Right ventricle myocardium inferior (tissue), 1 donor: ENCODE results near the gene HS6ST3. TPM values are rescaled to one million over a fixed set of nuclear protein-coding genes. Genes with fewer than 3 reads are reported as not detected.

Source experiments
- ATAC-seq: fragments of 200-7000 bp; cut with Tn5 transposase; one replicate; pipeline ENCODE4 v1.9.1; 2020; ENCODE audit warnings: mild to moderate bottlenecking, moderate library complexity
- DNase-seq: peaks from one replicate; pipeline ENCODE4 v3.0.0; 2021; ENCODE audit errors: missing footprints
- intact Hi-C: fragments of 100-400 bp; cut with DNase I; formaldehyde crosslinking; loops from one replicate; pipeline ENCODE4 v1.11.0; 2022
- total RNA-seq: library from RNA; stranded (reverse); fragmentation: NEBNext Ultra II Directional; extraction: Animal tissue kit (Norgen Biotek cat#: 25700); gene quantifications from one replicate; pipeline ENCODE4 v1.2.1, GENCODE V29; 2021
- donor health status: DM: no; HTN: yes; CAD: no; lungs with severe emphysema.

HS6ST3 gene
- total RNA-seq, 1 donor from 2014 or later: 1.4 TPM

DNA sequence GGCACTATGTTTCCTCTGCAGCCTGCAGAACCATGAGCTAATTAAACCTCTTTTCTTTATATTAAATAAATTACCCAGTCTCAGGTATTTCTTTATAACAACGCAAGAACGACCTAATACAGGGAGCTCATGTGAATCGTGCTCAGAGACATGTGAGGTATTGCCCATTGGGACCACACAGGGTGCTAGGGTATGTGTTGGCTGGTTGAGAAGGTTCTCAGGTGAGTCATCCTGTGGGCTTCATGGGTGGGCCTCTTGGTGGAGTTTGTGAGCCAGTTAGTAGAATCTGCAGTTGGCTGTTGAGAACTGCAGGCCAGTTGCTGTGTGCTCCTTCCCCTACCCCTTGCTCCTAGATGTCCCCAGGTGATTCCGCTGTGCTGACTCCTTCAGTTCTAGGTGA, 163.0 kb downstream of the HS6ST3 start:
- intact Hi-C loops: no loop called here
- no peak for ATAC-seq
- DNase-seq: no peak

DNA sequence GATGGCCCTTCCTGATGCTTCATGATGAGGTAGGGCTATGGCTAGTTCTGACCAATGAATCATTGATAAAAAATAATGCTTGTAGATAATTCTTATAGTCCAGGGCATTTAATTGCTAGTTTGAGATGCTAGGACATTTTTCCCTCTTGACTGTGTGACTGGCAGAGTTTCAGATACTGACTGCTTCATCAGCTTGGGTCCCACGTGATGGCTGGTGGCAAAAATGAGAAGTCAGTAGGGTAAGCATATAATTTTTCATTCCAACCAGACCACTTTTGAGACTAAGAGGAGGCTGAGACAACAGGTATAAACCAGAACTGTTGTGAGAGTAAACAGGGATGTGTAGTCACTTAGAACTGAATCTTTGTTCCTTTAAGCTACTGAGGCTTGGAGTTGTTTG, 183.3 kb downstream of the HS6ST3 start:
- intact Hi-C loops: no loop called here
- DNase-seq: no peak
- no peak for ATAC-seq

DNA sequence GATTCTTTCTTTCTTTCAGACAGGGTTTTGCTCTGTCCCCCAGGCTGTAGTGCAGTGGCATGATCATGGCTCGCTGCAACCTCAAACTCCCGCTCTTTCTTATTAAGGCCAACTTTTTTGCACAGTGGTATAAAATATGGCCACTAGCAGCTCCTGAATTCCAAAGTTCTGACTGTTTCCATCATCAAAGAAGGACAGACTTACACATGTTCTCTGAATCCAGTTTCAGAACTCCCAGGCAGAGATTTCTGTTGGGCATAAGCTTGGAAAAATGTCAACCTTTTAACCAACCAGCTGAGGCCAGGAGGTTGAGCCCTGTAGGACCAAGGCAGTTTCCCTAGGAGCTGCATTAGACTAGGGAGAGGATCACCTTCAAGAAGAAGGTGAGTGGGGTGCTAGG, 184.1 kb downstream of the HS6ST3 start:
- DNase-seq (no peak), ATAC-seq (no peak)
- intact Hi-C loops: no loop called here

DNA sequence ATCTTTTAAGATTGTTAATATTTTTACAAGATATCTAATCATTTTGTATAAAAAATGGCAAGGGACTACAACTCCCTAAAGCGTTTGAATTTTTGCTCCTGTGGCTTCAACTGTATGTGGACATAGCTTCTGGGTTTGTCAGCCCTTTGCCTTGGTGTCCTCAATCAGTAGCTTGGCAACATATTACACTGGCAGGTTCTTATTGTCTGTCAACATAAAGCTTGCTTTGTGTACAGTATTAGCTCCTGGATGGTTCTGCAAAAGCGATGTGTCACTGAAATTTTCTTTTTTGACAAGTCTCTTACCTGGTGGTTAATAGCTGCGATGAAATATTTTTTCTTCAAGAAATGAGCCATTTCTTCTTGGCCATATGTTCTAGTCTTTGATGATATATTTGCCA, 190.0 kb downstream of the HS6ST3 start:
- ATAC-seq (no peak), DNase-seq (no peak)
- intact Hi-C loops: no loop called here

DNA sequence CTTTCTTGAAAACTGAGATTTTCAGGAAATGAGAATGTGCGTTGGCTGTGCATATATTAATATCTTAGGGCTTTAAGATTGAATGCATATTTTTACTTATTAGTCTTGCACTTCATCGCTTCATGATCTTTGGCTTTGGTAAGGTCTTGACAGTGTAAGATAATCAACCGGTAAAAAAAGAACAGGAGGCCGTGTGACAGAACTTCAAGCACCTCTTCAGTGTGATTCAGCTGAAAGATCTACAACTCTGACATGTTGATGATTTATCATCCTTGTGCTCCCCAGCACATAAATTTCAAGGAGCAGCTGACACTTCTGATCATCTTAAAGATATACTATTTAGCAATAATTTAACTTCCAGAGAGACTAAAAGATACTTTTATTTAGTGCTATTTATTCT, 195.1 kb downstream of the HS6ST3 start:
- intact Hi-C loops: no loop called here
- no peak for ATAC-seq
- DNase-seq: no peak

DNA sequence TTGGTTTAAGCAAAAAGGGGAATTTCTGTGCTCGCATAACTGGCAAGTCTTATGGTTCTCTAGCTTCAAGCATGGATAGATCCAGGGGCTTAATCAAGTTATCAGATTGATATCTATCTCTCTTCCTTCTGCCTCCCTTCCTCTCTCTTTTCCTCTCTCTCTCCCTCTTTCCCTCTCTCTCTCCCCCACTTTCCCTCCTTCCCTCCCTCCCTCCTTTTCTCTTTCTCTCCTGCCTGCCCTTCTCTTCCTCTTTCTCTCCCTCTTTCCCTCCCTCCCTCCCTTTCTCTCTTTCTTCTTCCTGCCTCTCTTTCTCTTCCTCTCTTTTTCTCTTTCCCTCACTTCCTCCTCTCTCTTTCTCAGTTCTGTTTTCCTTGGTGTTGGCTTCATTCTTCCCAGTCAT, 195.8 kb downstream of the HS6ST3 start:
- ATAC-seq: no peak
- intact Hi-C loops: no loop called here
- no peak for DNase-seq

DNA sequence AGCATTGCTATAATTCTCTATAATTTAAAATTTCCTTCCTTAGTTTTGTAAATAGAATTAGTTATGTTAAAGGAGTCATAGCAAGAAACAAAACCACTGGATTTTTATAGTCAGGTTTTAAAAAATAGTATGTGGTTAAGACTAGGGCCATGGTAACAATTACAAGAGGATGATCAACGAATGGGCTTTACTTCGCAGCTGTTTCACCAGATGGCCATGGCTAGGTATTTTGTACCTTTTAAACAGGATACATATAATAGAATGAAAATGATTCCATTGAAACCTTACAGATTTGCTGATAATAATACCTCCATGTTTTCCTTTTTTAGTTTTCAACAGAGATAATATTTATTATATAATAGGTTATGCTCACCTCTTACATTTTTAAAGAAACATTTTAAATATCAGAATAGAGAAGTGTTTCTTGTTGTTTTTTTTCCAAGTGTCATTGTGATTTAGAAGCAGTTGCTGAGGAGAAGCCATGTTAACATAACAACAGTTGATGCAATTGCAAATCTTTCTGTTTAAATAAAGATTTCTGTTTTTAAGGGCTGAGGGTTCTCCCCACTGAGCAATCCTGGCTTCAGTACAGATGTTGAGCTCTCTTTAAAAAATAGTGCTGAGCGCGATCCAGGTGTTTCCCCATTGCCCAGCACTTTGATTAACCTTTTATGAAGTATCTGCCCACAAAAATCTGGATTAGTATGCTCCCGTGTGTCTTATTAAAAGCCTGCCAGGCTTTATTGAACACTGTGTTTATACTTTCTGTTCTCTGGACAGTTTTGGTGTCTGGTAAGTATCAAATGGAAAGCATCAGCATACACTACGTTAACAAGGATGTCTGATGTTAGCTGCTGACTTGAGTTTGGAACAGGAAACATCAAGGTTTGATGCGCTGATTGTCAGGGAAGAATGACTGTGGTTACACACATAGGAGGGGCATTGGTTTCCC, 205.3 kb downstream of the HS6ST3 start:
- no peak for ATAC-seq
- no peak for DNase-seq
- intact Hi-C loops: no loop called here

DNA sequence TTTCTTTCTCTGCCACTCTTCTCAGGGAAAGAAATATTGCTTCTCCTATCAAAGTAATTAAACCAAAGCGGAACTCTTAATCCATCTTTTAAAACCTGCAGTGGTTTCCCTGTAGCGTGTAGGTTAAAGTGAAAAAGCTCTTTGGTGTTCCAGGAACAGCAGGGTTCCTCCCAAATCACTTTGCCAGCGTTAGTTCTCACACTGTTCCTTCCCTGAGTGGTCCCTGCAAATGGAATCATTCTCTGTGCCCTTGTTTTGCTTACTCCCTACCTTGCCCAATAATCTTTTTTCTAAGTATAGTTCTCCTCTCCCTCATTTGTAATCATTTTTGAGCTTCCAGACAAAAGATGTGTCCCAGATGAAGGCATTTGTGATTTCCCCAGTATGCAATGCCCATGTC, 207.5 kb downstream of the HS6ST3 start:
- intact Hi-C loops: no loop called here
- no peak for ATAC-seq
- no peak for DNase-seq

DNA sequence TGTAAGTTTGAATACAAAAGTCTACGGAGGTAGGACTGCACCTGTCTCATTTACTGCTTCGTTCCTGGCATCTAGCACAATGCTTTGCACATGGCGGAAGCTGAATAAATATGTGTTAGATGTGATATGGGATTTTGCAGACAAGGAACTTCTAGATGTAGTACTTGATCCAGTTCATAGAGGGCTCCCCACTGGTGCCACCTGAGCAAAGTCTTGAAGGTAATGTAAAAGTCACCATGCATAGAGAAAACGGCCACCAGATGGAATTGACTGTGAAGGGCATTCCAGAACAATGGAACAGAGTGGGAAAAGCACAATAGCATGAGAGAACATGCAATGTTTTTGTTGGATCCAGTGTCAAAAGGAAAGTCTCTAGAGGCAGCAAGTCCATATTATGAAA, 209.3 kb downstream of the HS6ST3 start:
- ATAC-seq (no peak), DNase-seq (no peak)
- intact Hi-C loops: no loop called here

DNA sequence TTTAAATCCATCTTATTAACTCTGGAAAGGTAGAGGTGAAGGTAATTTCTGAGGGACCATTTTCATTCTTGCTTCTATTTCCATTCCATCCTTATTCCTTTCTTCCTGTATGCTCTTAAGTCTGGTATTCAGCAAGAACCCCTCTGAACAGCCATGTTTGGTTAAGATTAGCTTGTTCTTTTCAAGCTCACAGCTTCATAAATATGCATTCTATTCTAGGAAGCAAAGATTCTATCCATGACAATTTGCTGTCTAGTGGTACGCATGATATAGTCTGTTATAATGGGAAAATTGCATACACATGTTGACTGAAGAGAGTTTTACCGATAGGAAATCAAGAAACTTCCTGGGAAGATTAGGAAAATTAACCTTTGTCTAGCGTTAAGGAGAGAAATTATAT, 218.7 kb downstream of the HS6ST3 start:
- intact Hi-C loops: no loop called here
- no peak for DNase-seq
- ATAC-seq: no peak

DNA sequence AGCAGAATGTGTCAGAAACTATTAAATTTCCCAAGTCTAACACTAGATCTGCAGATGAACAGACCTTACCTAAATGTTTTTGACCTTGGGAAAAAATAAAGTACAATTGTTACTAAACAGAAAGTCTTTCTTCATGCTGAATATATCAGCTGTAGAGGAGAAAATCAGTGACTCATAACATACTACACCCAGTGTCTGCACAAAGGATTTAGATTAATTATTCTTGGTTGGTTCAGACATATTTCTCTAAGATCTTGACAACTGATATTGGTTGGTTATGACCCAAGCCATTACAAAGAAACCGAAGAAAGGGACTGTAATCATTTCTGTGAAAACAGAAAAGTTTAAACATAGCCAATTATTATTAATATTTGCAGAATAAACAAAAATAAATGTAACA, 225.1 kb downstream of the HS6ST3 start:
- no peak for DNase-seq
- intact Hi-C loops: no loop called here
- ATAC-seq: no peak

DNA sequence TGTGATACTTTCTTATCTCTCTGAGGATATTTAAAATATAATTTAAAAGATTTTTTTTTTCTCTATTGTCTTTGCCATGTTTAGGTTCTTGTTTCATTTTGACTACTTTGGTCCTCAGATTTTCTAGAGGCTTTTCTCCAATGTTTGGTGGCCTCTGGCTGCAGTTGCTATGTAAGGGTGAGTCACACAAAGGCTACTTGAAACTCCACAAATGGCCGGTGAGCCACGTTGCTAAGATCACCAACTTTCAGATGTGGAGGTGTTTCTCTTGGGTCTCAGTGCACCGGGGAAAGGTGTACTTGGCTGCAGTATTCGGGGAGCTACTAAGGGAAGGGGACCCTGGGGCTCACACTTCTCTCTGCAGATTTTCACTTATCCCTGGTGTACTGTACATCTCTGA, 248.1 kb downstream of the HS6ST3 start:
- DNase-seq (no peak), ATAC-seq (no peak)
- intact Hi-C loops: no loop called here

DNA sequence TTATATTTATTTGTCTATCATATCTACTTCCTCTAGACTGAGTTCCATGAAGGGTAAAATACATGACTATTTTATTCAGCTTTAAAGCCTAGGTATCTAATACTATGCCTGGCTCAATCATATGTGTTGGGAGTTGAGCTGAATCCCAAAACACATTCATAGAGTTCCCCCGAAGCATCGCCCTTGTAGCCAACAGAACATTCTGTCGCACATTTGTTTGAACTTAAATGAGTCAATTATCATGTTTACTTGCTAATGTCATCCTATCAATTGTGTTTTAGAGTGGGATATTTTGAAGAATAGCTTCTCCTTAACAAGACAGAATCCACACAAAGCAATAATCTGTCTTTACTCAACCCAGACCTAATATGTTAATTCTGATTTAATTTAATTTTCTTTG, 252.4 kb downstream of the HS6ST3 start:
- no peak for DNase-seq
- ATAC-seq: no peak
- intact Hi-C loops: no loop called here

DNA sequence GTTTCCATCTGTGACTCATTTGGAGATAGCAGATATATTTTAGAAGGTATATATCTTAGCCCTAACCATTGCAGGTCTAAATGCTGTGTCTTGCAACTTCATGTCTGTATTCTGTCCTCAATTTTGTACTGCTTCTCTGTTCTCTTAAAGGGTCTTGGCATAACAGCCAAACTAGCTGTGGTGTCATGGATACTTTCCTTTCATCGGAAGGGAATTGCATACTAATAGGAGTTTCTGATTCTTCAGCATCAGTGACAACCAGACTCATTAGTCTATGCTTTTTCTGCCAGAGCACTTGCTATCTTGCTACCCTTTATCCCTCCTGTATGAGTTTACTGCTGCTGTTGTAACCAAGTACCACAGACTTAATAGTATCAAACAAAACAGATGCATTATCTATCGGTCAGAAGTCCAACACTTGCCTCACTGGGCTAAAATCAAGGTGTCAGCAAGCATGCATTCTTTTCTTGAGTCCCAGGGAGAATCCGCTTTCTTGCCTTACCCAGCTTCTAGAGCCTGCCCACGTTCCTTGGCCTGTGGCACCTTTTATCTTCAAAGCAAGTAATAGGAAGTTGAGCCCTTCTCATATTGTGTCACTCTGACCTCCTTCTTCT, 253.1 kb downstream of the HS6ST3 start:
- intact Hi-C loops: no loop called here
- DNase-seq (no peak), ATAC-seq (no peak)

DNA sequence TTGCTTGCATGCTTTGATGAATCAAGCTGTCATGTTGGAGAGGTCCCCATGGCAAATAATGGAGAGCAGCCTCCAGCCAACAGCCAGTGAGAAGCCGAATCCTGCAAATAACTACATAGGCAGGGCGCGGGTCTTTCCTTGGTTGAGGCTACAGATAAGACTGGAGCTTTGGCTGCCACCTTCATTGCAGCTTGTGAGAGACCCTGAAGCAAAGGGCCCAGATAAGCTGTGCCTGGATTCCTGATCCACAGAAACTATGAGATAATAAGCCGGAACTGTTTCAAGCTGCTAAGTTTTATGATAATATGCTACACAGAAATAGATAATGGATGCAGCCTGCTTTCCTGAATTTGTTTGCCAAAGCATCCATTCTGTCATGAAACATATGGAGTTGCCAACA, 257.0 kb downstream of the HS6ST3 start:
- ATAC-seq: no peak
- intact Hi-C loops: no loop called here
- DNase-seq: no peak

DNA sequence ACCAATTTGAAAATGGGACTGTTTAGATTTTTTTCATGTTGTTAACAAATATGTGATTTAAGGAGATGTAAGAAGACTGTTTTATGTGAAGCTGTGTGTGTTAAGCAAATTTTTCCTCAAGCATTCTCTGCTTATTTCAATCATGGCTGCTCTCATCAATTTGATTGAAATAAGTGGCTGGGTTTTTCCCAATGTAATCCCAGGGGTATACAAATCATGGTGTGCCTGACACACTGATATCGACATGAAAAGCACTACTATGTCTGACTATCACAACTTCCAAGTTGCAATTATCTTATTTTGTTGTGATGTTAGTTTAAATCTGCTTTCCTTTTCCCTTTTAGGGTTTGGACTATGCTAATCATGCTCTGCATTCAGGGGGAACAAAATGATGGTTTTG, 283.7 kb downstream of the HS6ST3 start:
- DNase-seq (no peak), ATAC-seq (no peak)
- intact Hi-C loops: no loop called here

DNA sequence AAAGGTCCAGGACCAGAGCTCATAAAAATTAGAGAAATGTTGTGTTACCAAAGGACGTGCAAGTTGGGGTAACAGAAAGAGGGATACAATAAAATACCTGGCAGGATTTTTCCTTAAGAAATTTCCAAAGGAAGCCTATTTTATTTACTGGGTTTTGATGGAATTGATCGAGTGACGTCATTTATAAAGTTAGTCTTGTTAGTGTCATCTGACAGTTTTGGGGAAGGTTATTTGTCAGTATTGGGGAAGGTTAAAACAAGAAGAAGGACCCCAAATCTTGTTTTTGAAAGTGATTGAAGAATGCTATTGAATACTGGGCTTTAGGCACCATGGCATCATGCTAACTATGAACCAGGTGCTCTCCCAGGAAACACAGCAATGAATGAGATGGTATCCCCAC, 287.9 kb downstream of the HS6ST3 start:
- no peak for DNase-seq
- intact Hi-C loops: no loop called here
- ATAC-seq: no peak

DNA sequence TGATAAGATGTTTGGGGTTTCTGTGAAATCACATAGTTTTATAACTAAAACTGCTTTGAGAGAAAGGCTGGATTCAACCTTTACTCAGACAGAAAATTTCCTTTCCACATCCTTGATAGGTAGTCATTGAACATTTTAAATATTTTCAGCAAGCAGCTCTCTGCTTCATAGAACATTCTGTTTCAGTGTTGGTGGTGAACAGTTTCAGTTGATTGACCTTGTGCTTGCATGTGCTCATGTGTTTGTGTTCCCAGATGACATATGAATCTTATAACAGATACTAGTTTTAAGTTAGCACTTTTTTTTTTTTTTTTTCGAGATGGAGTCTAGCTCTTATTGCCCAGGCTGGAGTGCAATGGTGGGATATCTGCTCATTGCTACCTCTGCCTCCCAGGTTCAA, 290.1 kb downstream of the HS6ST3 start:
- no peak for DNase-seq
- ATAC-seq: no peak
- intact Hi-C loops: no loop called here

DNA sequence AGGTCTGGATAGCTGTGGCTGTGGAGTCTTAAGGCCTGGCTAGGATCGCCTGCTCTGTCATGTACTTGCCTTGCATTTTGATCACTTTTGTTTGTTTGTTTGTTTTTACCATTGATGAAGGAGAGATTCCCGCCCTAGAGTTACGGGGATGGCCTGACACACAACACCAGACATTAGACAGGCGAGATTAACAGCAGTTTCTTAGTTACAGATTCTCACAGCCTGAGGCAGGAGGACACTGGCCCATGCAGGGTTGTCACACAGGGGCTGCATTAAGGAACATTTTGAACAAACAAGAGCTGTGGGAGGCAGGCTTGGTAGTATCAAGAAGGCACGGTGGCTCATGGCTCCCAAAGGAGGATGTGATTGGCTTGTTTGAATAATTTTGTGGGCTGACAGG, 291.8 kb downstream of the HS6ST3 start:
- ATAC-seq (no peak), DNase-seq (no peak)
- intact Hi-C loops: no loop called here

DNA sequence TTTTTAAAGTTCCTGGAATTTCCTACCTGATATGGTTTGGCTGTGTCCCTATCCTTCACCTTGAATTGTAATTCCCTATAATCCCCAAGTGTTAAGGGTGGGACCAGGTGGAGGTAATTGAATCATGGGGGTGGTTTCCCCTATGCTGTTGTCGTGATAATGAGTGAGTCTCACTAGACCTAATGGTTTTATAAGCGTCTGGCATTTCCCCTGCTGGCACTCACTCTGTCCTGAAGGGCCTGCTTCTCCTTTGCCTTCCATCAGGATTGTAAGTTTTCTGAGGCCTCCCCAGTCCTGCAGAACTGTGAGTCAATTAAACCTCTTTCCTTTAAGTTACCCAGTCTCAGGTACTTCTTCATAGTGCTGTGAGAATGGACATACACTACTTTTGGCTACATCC, 298.7 kb downstream of the HS6ST3 start:
- intact Hi-C loops: no loop called here
- ATAC-seq (no peak), DNase-seq (no peak)

DNA sequence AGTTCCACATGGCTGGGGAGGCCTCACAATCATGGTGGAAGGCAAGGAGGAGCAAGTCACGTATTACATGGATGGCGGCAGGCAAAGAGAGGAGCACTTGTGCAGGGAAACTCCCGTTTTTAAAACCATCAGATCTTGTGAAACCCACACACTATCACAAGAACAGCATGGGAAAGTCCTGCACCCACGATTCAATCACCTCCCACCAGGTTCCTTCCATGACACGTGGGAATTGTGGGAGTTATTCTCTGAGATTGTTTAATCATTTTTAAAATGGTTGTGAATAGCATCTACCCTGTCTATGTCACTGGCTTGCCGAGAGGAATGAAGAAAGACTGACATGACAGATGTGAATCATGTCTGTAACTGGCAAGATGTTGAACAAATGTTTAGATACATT, 301.7 kb downstream of the HS6ST3 start:
- ATAC-seq (no peak), DNase-seq (no peak)
- intact Hi-C loops: no loop called here
